Measurements from ENCODE around the gene CITED2. TPM values are rescaled to one million over a fixed set of nuclear protein-coding genes. Genes with fewer than 3 reads are reported as not detected.
A peak's percentile ranks its signal among the peaks of the same experiment; 100 is the strongest.
"Not testable (repeated sequence)": the region's sequence is repeated elsewhere in the genome, so short reads cannot be mapped to it uniquely, and the experiment has no call there.

Gene CITED2, protein sequence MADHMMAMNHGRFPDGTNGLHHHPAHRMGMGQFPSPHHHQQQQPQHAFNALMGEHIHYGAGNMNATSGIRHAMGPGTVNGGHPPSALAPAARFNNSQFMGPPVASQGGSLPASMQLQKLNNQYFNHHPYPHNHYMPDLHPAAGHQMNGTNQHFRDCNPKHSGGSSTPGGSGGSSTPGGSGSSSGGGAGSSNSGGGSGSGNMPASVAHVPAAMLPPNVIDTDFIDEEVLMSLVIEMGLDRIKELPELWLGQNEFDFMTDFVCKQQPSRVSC
- 10 to 100 TPM; 71.7 to 80.4 TPM for total RNA-seq

GRCh38 chr6:139374357-139375225 is at the start of gene CITED2:
Gene CITED2 (minus strand): TSS chr6:139374648. CDS start chr6:139373944, 704 bp downstream.
- Mint-ChIP-seq H3K27ac (peak within 1 kb of the TSS; percentile 100), H3K4me1 (peaks cover 25% of the 10 kb centered on the region), H3K36me3 (peaks cover 13% of the 10 kb centered on the region), H3K9me3 (no peaks in the 10 kb centered on the region), H3K4me3 (peak within 1 kb of the TSS; percentile 96), H3K27me3 (no peaks in the 10 kb centered on the region)
- peak; percentile 68 for ATAC-seq (ENCODE audit: low read depth)
- DNase-seq: peak; percentile 95
- POLR2A ChIA-PET: interaction anchor here (0.6 to 4.9 kb wide), 40 partner anchors 8 to 727 kb away, joined by 3 to 41 read pairs (median 4); partner anchors contain the start of genes CCDC28A, HECA and TXLNB

DNA sequence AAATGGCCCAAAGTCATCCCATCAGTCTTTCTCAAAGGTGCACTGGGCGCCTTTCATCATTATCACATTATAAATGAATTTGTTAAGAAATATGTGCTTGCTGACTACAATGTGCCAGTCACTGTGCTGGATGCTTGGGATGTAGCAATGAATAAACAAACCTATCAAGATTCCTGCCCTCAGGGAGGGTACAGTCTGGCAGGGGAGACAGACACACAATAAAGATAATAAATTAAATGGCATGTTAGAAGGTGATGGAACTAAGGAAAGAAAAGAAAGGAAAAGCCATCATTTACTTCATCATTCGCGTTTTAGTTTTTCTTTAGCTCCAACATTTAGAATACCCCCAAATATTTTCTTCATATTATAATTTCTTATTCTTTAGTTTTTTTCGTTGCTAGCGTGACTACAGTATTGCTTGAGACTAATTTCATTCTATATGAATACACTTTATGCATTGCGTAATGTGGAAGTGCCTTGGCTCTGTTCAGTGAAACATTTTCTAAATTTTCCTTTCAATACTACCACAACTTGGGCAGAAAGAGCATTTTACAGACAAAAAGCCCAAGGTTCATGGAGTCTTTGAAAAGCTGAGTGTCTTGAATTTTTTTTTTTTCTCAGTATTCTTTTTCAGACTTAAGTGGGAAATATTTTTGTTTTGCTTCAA is 48.7 kb upstream of the CITED2 start:
- Mint-ChIP-seq H3K27me3 (peaks cover 21% of the 10 kb centered on the region), H3K4me1 (no peaks in the 10 kb centered on the region), H3K36me3 (no peaks in the 10 kb centered on the region), H3K9me3 (no peaks in the 10 kb centered on the region), H3K27ac (no peak overlapping the region), H3K4me3 (no peak overlapping the region)
- POLR2A ChIA-PET: no interaction called here
- no peak for ATAC-seq (ENCODE audit: low read depth)
- no peak for DNase-seq

DNA sequence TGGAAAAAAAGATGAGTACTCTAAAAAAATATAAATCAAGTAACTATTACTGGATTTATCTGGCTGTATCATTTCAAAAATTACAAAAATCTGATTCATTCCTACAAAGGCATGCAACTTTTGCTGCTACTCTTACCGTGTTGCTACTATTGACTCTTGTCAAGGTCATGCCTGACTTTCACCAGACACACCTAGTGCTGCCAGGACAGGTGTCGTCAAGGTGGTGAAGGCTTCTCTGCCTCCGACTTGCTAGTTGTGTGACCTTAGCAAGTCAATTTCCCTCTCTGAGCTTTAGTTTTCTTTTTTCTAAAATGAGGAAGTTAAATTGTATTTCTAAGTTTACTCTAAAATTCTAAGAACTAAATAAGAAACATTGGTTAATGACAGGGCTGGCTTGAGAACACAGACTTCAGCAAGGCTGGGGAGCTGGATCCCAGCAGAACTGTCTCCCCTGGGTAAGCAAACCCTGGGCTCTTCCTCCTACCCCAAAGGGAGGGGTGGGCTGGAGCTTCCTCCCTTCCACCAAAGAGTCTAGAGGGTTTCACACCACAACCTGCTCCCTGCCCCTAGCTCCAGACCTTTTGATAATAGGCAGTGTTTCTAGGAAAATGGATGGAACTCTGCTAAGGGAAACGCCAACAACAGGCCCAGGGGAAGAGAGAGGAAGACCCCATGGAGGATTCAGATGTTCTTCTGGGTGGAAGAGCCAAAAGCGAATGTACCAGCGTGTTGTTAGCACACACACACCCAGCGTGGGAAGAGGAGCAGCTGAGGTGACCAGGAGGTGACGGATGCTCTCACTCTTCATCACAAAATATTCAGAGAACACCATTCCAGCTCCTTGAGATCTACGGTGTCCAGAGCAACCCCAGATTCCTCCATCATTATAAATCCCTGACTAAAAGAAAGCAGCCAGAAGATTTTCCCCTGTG is 47.9 kb upstream of the CITED2 start:
- Mint-ChIP-seq H3K4me3 (no peak overlapping the region), H3K36me3 (no peaks in the 10 kb centered on the region), H3K27me3 (peaks cover 20% of the 10 kb centered on the region), H3K27ac (no peak overlapping the region), H3K4me1 (no peaks in the 10 kb centered on the region), H3K9me3 (no peaks in the 10 kb centered on the region)
- ATAC-seq (ENCODE audit: low read depth) (no peak), DNase-seq (no peak)
- POLR2A ChIA-PET: no interaction called here

GRCh38 chr6:139418481-139419132 is 44.2 kb upstream of the CITED2 start:
- ATAC-seq (ENCODE audit: low read depth): no peak
- POLR2A ChIA-PET: no interaction called here
- H3K9me3 Mint-ChIP-seq: no peaks in the 10 kb centered on the region
- H3K27ac Mint-ChIP-seq: no peak overlapping the region
- H3K4me1 Mint-ChIP-seq: no peaks in the 10 kb centered on the region
- no peak for DNase-seq
- no peaks in the 10 kb centered on the region for H3K36me3 Mint-ChIP-seq
- peaks cover 15% of the 10 kb centered on the region for H3K27me3 Mint-ChIP-seq
- H3K4me3 Mint-ChIP-seq: no peak overlapping the region

- Mint-ChIP-seq H3K9me3 (no peaks in the 10 kb centered on the region), H3K4me3 (no peak overlapping the region), H3K27me3 (peaks cover 17% of the 10 kb centered on the region), H3K36me3 (no peaks in the 10 kb centered on the region), H3K27ac (no peak overlapping the region), H3K4me1 (no peaks in the 10 kb centered on the region)
- no peak for DNase-seq
- POLR2A ChIA-PET: no interaction called here
- no peak for ATAC-seq (ENCODE audit: low read depth)
These were observed 41.7 kb upstream of the CITED2 start for GRCh38 chr6:139416146-139416545.

DNA sequence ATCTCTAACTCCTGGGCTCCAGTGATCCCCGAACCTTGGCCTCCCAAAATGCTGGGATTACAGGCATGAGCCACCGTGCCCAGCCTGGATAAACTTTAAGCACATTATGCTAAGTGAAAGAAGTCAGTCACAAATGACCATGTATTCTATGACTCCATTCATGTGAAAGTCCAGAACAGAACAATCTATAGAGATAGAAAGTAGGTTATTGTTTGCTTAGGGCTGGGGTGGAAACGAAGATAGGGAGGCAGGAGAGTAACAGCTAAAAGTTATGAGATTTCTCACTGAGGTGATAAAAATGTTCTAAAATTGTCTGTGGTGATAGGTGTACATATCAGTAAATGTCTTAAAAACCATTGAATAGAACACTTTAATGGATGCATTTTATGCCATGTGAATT is 40.9 kb upstream of the CITED2 start:
- Mint-ChIP-seq H3K9me3 (no peaks in the 10 kb centered on the region), H3K4me1 (no peaks in the 10 kb centered on the region), H3K4me3 (no peak overlapping the region), H3K27me3 (peaks cover 17% of the 10 kb centered on the region), H3K36me3 (no peaks in the 10 kb centered on the region), H3K27ac (no peak overlapping the region)
- DNase-seq (no peak), ATAC-seq (ENCODE audit: low read depth) (no peak)
- POLR2A ChIA-PET: no interaction called here

DNA sequence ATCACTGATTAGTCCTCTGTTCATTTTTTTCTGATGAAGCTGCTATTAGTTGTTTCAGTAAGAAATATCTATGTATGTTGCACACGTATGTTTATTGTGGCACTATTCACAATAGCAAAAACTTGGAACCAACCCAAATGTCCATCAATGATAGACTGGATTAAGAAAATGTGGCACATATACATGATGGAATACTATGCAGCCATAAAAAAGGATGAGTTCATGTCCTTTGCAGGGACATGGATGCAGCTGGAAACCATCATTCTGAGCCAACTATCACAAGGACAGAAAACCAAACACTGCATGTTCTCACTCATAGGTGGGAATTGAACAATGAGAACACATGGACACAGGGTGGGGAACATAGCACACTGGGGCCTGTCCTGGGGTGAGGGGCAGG is 37.7 kb upstream of the CITED2 start:
- H3K9me3 Mint-ChIP-seq; H3K27me3 Mint-ChIP-seq; POLR2A ChIA-PET; H3K36me3 Mint-ChIP-seq; H3K27ac Mint-ChIP-seq; H3K4me3 Mint-ChIP-seq; H3K4me1 Mint-ChIP-seq; DNase-seq; ATAC-seq (ENCODE audit: low read depth): not testable (repeated sequence)

DNA sequence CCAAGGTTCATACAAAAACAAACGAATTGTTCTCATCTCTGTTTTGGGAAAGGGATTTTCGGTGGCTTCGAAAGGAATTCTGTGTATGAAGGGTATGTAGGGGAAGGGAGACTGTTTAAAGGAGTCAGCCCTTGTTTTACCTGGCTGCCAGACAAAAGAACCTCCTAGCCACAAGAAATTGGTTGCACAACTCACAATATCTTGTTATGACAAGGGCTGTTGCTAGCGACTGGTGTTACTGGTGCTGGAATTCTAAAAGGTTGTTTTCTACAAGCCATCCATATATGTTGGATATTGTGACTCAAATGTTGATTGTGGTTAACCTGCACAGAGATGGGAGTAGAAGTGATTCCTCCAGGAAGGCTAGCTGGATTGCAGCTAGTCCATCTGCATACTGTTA is 34.6 kb upstream of the CITED2 start:
- ATAC-seq (ENCODE audit: low read depth) (no peak), DNase-seq (no peak)
- H3K27ac Mint-ChIP-seq: no peak overlapping the region
- H3K27me3 Mint-ChIP-seq: peaks cover 2% of the 10 kb centered on the region
- no peaks in the 10 kb centered on the region for H3K4me1 Mint-ChIP-seq
- POLR2A ChIA-PET: no interaction called here
- H3K4me3 Mint-ChIP-seq: no peak overlapping the region
- no peaks in the 10 kb centered on the region for H3K36me3 Mint-ChIP-seq
- no peaks in the 10 kb centered on the region for H3K9me3 Mint-ChIP-seq

DNA sequence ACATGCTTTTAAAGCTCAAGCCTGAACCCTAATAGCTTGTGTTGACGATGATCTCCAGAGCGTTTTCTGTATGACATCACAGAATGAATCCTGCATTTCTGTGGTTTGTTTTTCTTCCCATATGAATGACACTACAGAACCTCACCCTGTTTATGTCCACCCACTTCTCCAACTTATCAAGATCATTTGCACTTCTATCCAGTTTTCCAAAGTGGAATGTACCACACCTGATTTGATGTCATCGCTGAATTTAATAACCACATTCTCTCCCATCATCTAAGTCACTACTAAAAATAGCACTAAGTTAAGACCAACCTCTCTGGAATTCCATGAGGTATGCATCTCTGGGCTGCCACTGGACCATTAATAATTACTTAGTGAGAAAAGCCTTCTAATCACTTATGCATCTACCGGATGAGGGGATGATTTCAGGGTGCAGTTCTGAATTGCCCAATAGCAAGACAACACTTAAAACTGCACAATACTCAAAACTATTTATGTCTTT is 33.3 kb upstream of the CITED2 start:
- no peak for ATAC-seq (ENCODE audit: low read depth)
- POLR2A ChIA-PET: no interaction called here
- Mint-ChIP-seq H3K9me3 (no peaks in the 10 kb centered on the region), H3K27me3 (peaks cover 2% of the 10 kb centered on the region), H3K36me3 (no peaks in the 10 kb centered on the region), H3K4me3 (no peak overlapping the region), H3K27ac (no peak overlapping the region), H3K4me1 (no peaks in the 10 kb centered on the region)
- DNase-seq: no peak

GRCh38 chr6:139406577-139407343 is 32.3 kb upstream of the CITED2 start:
- ATAC-seq (ENCODE audit: low read depth) (no peak), DNase-seq (no peak)
- no peaks in the 10 kb centered on the region for H3K36me3 Mint-ChIP-seq
- H3K4me1 Mint-ChIP-seq: no peaks in the 10 kb centered on the region
- no peak overlapping the region for H3K4me3 Mint-ChIP-seq
- H3K27ac Mint-ChIP-seq: no peak overlapping the region
- no peaks in the 10 kb centered on the region for H3K9me3 Mint-ChIP-seq
- POLR2A ChIA-PET: no interaction called here
- H3K27me3 Mint-ChIP-seq: peaks cover 2% of the 10 kb centered on the region

GRCh38 chr6:139402876-139403386 is 28.5 kb upstream of the CITED2 start:
- POLR2A ChIA-PET: no interaction called here
- no peak for ATAC-seq (ENCODE audit: low read depth)
- no peak for DNase-seq
- Mint-ChIP-seq H3K36me3 (no peaks in the 10 kb centered on the region), H3K9me3 (no peaks in the 10 kb centered on the region), H3K4me1 (no peaks in the 10 kb centered on the region), H3K27me3 (no peaks in the 10 kb centered on the region), H3K4me3 (no peak overlapping the region), H3K27ac (no peak overlapping the region)

- ATAC-seq (ENCODE audit: low read depth) (no peak), DNase-seq (no peak)
- no peaks in the 10 kb centered on the region for H3K36me3 Mint-ChIP-seq
- no peaks in the 10 kb centered on the region for H3K9me3 Mint-ChIP-seq
- H3K27me3 Mint-ChIP-seq: no peaks in the 10 kb centered on the region
- POLR2A ChIA-PET: interaction anchor here (1.1 kb wide), 1 partner anchor 23 kb away, joined by 3 read pairs; no protein-coding TSS in a partner anchor
- H3K4me3 Mint-ChIP-seq: no peak overlapping the region
- H3K4me1 Mint-ChIP-seq: no peaks in the 10 kb centered on the region
- H3K27ac Mint-ChIP-seq: no peak overlapping the region
These were observed 24.2 kb upstream of the CITED2 start for GRCh38 chr6:139398658-139399057.

Data from activated naive CD8-positive, alpha-beta T cell treated with anti-CD3 and anti-CD28 coated beads, Interleukin-2, amount 10 ng/mL, durations not matched to agents 7 days and 5 days (primary cell).